HG03159 (cell line): ENCODE measurements around the gene KRTAP5-5.

Experiments used
- ATAC-seq: cut with Tn5 transposase; IDR thresholded peaks from one replicate; pipeline ENCODE4 v1.9.1; 2021; ENCODE audit warnings: mild to moderate bottlenecking, moderate library complexity; ENCODE audit not compliant: unreplicated experiment

Gene KRTAP5-5

DNA sequence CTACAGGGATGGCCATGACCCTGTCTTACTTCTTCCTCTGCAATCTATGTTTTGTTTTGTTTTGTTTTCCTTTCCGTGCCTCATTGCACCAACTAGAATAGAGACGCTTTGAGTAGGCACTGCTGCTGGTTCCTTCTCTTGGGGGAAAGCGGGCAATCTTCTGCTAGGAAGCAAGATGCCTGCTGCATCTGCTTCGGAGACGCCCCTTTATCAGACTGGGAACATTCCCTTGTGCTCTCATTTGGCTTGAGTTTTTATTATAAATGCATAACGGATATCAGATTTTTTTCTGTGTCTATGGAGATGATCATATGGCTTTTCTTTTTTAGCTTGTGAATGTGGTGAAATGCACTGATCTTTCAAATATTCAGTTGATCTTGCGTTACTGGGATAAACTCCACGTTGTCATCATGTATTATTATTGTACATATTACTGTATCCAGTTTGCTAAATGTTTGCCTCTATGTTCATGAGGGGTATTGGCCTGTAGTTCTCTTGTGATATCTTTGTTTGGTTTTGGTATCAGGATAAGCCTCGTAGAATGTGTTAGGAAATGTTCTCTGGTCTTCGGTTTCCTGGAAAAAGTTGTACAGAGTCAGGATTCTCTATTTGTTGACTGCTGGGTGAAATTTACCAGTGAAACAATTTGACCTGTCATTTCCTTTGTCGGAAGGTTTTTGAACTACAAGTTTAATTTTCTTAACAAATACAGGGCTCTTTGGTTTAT lies 44.0 kb downstream of the KRTAP5-5 start:
- ATAC-seq: no peak

- no peak for ATAC-seq
Measured at GRCh38 chr11:1674173-1675131, 44.9 kb downstream of the KRTAP5-5 start.

DNA sequence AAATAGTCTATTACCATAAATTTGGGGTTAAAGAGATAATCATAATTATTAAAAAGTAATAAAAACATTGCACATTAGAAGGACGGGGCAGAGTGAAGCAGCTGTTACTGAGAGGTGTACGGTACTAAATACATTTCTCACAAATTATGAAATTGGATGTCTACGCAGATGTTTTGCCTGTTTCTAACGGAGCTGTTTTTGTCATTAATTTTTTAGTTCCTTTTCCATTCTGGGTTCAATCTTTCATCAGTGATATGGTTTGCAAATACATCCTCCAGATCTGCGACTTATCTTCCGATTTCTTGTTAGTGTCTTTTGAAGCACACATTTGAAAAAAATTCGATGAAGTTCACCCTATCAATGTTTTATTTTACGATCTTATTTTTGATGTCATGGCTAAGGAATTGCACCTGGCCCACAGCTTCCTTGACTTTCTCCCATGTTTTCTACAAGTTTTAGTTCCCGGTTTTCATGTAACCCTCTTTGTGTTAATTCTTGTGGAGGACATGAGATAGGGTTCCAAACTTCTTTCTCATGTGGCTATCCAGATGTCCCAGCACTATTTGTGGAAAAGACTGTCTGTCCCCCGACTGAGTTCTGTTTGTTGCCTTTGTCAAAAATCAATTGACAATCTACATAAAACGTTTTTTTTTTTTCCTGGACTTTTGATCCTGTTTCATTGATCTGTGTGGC lies 46.1 kb downstream of the KRTAP5-5 start:
- no peak for ATAC-seq

DNA sequence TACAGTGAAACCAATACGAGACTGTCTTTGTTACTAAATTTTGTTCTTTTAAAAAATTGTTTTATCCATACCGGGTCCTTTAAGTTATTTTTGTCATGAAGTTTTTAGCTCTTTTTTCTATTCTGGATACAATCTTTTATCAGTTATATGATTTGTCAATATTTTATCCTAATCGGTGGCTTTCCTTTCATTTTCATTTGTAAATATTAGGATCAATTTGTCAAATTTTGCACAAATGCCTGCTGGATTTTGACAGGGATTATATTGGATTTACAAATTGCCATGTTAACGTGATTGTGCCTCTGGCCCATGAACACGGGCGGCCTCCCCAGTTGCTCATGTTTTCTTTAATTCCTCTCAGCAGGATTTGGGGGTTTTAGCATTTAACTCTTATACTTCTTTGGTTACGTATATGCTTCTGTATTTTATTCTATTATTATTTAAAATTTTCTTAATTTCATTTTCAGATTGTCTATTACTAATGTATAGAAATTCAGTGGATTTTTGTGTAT lies 46.7 kb downstream of the KRTAP5-5 start:
- no peak for ATAC-seq

- no peak for ATAC-seq
Measured at GRCh38 chr11:1679881-1680280, 50.3 kb downstream of the KRTAP5-5 start.
